Measurements from ENCODE around the gene PTBP2. TPM values are rescaled to one million over a fixed set of nuclear protein-coding genes. Genes with fewer than 3 reads are reported as not detected.

PTBP2 gene
- polyA plus RNA-seq, 1 experiment = 22.4 TPM

DNA sequence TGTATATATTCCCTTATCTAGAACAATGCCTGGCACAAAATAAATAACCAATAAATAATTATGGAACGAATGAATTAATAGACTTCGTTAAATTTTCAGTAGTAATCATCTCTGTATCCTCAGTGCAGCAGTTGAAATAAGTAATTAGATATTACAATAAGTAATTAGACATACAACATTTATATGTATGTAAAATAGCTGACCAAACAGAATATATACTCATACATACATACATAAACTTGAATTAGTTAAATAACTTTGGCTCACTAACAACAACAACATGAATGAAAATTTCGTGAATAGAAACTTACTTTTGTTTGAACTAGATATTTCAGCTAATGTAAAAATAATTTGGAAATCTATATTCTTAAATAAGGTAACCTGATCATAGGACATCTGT, 14.6 kb upstream of the PTBP2 start:
- Histone ChIP-seq H3K27ac (ENCODE audit: low read depth, low read length) (no peak overlapping the region), H3K4me3 (ENCODE audit: low read depth, low read length) (no peak overlapping the region), H3K27me3 (ENCODE audit: control insufficient read depth, insufficient read depth, low read length) (no peaks in the 10 kb centered on the region), H3K9me3 (ENCODE audit: control insufficient read depth, insufficient read depth, low read length) (no peaks in the 10 kb centered on the region)
- ChIA-PET POLR2A (no interaction called here), CTCF (interaction anchor here (0.6 kb wide), 1 partner anchor 471 kb away, joined by 3 read pairs; no protein-coding TSS in a partner anchor)
- TF ChIP-seq CTCF (IDR thresholded peaks at IDR 0.05; ENCODE audit: low read depth, low read length) = no peak
- no peak for DNase-seq (ENCODE audit: low read depth, low spot score)

DNA sequence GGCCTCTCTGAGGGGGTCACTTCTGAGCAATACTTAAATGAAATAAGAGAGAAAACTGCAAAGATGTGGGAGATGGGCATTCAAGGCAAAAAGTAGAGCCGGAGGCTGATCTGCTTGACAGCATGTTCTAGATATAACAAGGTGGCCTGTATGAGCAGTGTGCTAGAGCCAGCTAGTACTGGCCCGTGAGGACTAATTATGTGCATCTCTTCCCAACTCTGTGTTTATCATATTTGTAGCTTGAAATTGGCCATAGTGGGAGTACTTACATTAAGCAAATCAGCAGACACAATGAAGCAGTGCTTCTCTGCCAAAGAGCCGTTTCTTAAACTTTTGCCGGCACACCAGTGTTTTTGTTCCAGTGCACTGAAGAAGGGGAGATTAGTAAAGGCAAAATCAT, 13.1 kb upstream of the PTBP2 start:
- no peaks in the 10 kb centered on the region for H3K27me3 ChIP-seq (ENCODE audit: control insufficient read depth, insufficient read depth, low read length)
- TF ChIP-seq CTCF (IDR thresholded peaks at IDR 0.05; ENCODE audit: low read depth, low read length) = no peak
- no peaks in the 10 kb centered on the region for H3K9me3 ChIP-seq (ENCODE audit: control insufficient read depth, insufficient read depth, low read length)
- CTCF ChIA-PET = no interaction called here
- no peak overlapping the region for H3K27ac ChIP-seq (ENCODE audit: low read depth, low read length)
- DNase-seq (ENCODE audit: low read depth, low spot score) = no peak
- POLR2A ChIA-PET = interaction anchor here (0.6 kb wide), 1 partner anchor 13 kb away, joined by 3 read pairs; no protein-coding TSS in a partner anchor
- no peak overlapping the region for H3K4me3 ChIP-seq (ENCODE audit: low read depth, low read length)

GRCh38 chr1:96710708-96711477, 10.7 kb upstream of the PTBP2 start:
- H3K4me3 ChIP-seq (ENCODE audit: low read depth, low read length) = no peak overlapping the region
- no peaks in the 10 kb centered on the region for H3K9me3 ChIP-seq (ENCODE audit: control insufficient read depth, insufficient read depth, low read length)
- CTCF ChIA-PET = no interaction called here
- no peak overlapping the region for H3K27ac ChIP-seq (ENCODE audit: low read depth, low read length)
- no peaks in the 10 kb centered on the region for H3K27me3 ChIP-seq (ENCODE audit: control insufficient read depth, insufficient read depth, low read length)
- POLR2A ChIA-PET = interaction anchor here (0.5 to 0.9 kb wide), 2 partner anchors 10 to 152 kb away, joined by 3 to 5 read pairs; no protein-coding TSS in a partner anchor
- no peak for TF ChIP-seq CTCF (IDR thresholded peaks at IDR 0.05; ENCODE audit: low read depth, low read length)
- DNase-seq (ENCODE audit: low read depth, low spot score) = no peak

DNA sequence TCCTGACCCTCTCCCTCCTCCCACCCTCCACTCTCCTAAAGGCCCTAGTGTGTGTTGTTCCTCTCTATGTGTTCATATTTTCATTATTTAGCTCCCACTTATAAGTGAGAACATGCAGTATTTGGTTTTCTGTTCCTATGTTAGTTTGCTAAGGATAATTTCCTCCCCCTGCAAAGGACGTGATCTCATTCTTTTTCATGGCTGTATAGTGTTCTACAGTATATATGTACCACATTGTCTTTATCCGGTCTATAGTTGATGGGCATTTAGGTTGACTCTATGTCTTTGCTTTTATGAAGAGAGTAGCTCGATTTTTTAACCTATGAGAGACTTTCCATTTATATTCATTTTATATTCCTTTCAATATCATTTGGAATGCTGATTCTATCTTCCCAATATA, 7.9 kb upstream of the PTBP2 start:
- ChIA-PET POLR2A (no interaction called here), CTCF (no interaction called here)
- no peak for TF ChIP-seq CTCF (IDR thresholded peaks at IDR 0.05; ENCODE audit: low read depth, low read length)
- Histone ChIP-seq H3K9me3 (ENCODE audit: control insufficient read depth, insufficient read depth, low read length) (no peaks in the 10 kb centered on the region), H3K4me3 (ENCODE audit: low read depth, low read length) (no peak overlapping the region), H3K27me3 (ENCODE audit: control insufficient read depth, insufficient read depth, low read length) (no peaks in the 10 kb centered on the region), H3K27ac (ENCODE audit: low read depth, low read length) (no peak overlapping the region)
- DNase-seq (ENCODE audit: low read depth, low spot score) = no peak

GRCh38 chr1:96714881-96715280, 6.7 kb upstream of the PTBP2 start:
- no peak for TF ChIP-seq CTCF (IDR thresholded peaks at IDR 0.05; ENCODE audit: low read depth, low read length)
- POLR2A ChIA-PET = no interaction called here
- no peak overlapping the region for H3K4me3 ChIP-seq (ENCODE audit: low read depth, low read length)
- CTCF ChIA-PET = interaction anchor here (1.8 kb wide), 1 partner anchor 479 kb away, joined by 4 read pairs; no protein-coding TSS in a partner anchor
- H3K27ac ChIP-seq (ENCODE audit: low read depth, low read length) = no peak overlapping the region
- no peak for DNase-seq (ENCODE audit: low read depth, low spot score)
- H3K9me3 ChIP-seq (ENCODE audit: control insufficient read depth, insufficient read depth, low read length) = no peaks in the 10 kb centered on the region
- H3K27me3 ChIP-seq (ENCODE audit: control insufficient read depth, insufficient read depth, low read length) = no peaks in the 10 kb centered on the region

Data from AG04450 (cell line).